RPMI7951 (cell line): Measurements from ENCODE around the gene HSD17B4. TPM values are rescaled to one million over a fixed set of nuclear protein-coding genes. Genes with fewer than 3 reads are reported as not detected.
"Not testable (repeated sequence)": the region's sequence is repeated elsewhere in the genome, so short reads cannot be mapped to it uniquely, and the experiment has no call there.

ENCODE experiments used
- DNase-seq: peaks from one replicate; pipeline ENCODE4 v3.0.0-alpha.2; 2012; ENCODE audit warnings: low read depth
- total RNA-seq: library from RNA; depleted of rRNA; stranded (reverse); fragments of >200 nt; shearing (Covaris generic); gene quantifications from 2 replicates; pipeline ENCODE4 v1.2.3, GENCODE V29; 2014

HSD17B4 gene
- total RNA-seq, 1 experiment from 2014 or later: 183 TPM

DNA sequence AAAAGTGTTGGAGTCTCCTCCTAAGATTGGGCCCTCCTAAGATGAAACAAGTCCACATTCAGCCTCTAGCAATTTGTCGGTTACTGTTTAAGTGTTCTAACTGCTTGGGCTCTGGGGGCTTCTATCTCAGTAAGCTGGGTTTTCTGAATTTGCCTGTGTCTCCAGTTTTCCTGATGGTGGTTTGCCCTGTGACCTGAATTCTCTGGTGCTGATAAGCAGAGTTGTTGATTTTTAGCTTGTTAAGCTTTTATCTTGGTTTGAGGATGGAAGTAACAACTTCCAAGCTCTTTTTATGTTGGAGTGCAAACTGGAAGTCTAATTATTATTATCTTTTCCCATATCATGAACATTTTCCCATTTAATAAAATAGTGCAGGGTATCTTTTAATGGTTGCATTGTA is 30.9 kb downstream of the HSD17B4 start:
- no peak for DNase-seq

DNA sequence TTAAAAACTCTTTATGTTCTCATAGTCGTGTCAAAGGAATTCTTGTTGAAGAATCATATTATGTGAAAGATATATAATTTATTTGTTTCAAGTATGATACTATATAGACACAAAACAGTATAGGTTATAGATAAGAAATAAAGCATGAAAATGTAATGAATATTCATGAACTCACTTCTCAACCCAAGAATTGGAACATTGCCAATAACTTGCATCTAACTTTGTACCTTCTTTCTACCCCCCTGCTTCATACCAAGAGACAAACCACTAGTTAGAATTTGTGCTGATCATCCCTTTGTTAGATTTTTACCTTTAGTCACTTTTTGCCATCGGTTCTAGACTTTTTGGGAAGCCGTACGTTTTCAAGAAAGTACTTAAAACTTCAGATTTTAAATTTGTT is 32.6 kb downstream of the HSD17B4 start:
- no peak for DNase-seq

GRCh38 chr5:119501671-119502179 is 49.4 kb downstream of the HSD17B4 start:
- no peak for DNase-seq

GRCh38 chr5:119503939-119504338 is 51.6 kb downstream of the HSD17B4 start:
- not testable (repeated sequence) for DNase-seq

DNA sequence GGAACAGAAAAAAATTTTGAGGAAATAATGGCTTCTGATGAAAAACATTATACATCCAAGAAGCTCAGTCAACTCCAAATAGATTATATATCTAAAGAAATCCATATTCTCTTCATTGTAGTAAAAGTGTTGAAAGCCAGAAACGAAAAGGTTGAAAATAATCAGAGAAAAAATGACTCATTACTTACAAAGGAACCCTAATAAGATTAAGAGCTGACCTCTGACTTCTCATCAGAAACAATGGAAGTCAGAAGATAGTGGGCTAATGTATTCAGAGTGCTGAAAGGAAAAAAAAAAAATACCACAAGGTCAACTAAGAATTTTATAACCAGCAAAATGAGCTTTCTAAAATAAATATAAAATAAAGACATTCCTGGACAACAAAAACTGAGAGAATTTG is 60.0 kb downstream of the HSD17B4 start:
- DNase-seq: no peak

DNA sequence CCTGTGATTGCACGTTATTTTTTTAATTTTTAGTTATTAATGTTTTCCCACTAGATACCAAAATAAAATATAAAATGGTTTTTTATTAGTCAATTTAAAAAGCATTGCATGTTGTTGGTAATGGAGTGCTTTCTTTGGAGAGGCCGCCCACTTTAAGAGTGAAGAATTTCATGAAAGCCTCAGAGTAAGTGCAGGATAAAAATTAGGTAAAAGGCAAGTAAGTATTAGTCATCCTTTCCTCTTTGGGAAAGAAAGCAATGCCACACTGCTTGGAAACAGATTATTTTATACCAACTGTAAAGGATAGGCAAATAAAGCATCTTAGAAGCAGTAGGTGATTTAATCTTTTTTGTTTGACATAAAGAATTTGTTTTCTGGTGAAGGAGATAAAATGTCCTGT is 62.9 kb downstream of the HSD17B4 start:
- DNase-seq: no peak

- not testable (repeated sequence) for DNase-seq
Observed at GRCh38 chr5:119517115-119517514, 64.8 kb downstream of the HSD17B4 start.

GRCh38 chr5:119521232-119521631 is 68.9 kb downstream of the HSD17B4 start:
- DNase-seq: no peak

GRCh38 chr5:119522841-119523240 is 70.5 kb downstream of the HSD17B4 start:
- DNase-seq: no peak

- DNase-seq: no peak
Observed at GRCh38 chr5:119524485-119524884, 72.2 kb downstream of the HSD17B4 start.

DNA sequence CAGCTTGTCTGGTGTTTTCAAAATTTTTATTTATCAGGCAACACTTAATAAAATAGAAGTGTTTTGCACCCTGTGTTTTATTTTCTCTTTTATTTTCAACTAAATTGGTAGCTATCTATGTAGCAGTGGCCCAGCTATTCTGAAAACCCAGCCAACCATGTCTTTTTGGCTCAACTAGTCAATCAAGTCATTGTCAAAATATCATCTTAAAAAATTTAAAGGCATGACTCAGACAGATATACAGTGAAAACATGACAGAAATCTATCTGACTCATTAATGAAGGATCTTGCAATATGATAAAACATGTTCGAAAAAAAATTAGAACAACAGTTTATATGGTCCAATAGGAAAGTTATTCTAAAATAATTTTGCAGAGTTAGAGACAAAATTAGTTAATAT is 75.1 kb downstream of the HSD17B4 start:
- no peak for DNase-seq

- no peak for DNase-seq
Observed at GRCh38 chr5:119529811-119530210, 77.5 kb downstream of the HSD17B4 start.

- DNase-seq: no peak
Observed at GRCh38 chr5:119532637-119533036, 80.3 kb downstream of the HSD17B4 start.

- no peak for DNase-seq
Observed at GRCh38 chr5:119537704-119538103, 85.4 kb downstream of the HSD17B4 start.

GRCh38 chr5:119541716-119542115 is 89.4 kb downstream of the HSD17B4 start:
- no peak for DNase-seq

DNA sequence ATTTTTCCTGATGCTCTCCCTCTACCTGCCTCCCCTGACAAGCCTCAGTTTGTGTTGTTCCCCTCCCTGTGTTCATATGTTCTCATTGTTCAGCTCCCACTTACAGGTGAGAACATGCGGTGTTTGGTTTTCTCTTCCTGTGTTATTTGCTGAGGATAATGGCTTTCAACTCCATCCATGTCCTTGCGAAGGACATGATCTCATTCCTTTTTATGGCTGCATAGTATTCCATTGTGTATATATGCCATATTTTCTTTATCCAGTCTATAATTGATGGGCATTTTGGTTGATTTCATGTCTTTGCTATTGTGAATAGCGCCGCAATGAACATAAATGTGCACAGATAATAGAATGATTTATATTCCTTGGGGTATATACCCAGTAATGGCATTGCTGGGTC is 99.5 kb downstream of the HSD17B4 start:
- no peak for DNase-seq

DNA sequence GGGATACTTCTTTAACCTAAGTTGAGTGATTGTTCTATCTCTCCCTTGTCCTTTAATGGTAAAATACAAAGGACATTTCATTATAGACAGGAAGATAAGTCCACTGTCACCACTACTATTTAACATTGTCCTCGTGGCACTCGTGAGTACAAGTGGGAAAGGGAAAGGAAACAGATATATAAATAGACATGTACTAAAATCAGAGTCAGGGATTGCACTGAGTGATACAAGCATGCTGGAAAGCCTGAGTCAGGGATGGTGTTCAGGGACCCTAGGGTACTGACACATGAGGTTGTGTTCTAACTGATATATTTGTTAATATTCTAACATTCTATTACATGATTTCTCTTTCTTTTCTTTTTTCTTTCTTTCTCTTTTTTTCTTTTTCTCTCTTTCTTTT is 102.3 kb downstream of the HSD17B4 start:
- DNase-seq: no peak

DNA sequence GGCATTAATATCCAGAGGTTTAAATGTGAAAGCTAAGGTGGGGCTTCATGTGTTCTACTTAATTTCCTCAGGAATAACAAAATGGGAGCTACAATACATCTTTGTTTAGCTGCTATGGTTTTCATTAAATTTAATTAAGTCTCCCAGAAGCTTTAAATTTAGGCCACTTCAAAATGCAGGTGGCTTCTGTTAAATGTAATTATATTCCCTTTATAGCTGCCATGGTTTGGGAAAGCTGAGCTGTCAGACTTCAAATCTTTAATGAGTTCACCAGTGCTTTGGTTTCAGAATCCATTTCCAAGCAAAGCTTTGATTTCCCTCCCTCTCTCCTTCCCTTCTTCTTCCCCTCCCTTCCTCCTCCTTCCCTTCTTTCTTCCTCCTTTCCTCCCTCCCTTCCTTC is 118.6 kb downstream of the HSD17B4 start:
- no peak for DNase-seq

GRCh38 chr5:119578937-119579336 is 126.6 kb downstream of the HSD17B4 start:
- DNase-seq: peak; percentile 24

DNA sequence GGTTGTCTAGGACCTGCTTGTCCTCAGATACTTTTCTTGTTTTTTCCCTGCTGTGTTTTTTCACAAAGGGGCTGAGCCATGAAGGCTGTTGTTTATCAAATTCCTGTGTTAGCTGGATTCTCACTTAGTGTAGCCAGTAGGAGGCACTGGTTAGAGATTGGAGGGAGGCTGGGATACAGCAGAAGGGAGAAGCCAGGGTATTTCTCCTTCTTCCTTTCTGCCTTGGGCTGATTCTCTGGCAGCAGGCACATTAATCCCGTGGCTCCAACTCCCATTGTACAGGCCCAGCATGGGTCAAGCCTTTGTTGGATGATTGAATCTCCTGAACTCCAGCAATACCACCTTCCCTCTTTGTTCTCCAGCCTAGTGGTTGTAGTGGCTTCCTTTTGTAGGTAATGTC is 130.7 kb downstream of the HSD17B4 start:
- no peak for DNase-seq

DNA sequence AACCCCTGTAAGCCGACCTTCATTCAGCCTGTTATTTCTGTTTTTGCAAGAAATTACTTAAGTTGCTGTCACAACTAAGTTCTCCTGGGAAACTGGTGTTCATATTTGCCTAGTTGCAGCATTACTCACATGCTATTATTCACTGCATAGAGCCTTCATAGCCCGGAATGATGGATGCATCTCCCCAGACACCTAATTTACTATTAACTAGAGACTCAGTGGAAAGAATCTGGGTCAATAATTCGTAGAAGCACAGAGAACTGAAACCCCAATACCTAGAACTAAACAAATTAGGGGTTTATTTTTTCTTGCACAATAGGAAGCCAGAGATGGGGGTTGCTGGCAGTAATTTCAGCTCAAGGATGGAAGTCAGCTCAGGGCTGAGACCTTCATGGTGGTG is 131.4 kb downstream of the HSD17B4 start:
- DNase-seq: no peak
